B cell (primary cell): ENCODE results near the gene JAKMIP2. TPM values are rescaled to one million over a fixed set of nuclear protein-coding genes. Genes with fewer than 3 reads are reported as not detected.

Experiments
- ATAC-seq: fragments of 200-7000 bp; cut with Tn5 transposase; one replicate; pipeline ENCODE4 v1.10.0; 2021; ENCODE audit warnings: low read depth, mild to moderate bottlenecking, moderate number of reproducible peaks, moderate library complexity
- CTCF ChIA-PET: fragments of 350-600 bp; sonication (Branson Sonifier 250); formaldehyde crosslinking; loops from one replicate; lab custom pipeline; 2021; ENCODE audit warnings: antibody characterized with exemption, inconsistent platforms; lab: Charles Lee
- POLR2A ChIA-PET: fragments of 350-600 bp; sonication (Branson Sonifier 250); formaldehyde crosslinking; loops from one replicate; lab custom pipeline; 2021; ENCODE audit warnings: antibody characterized with exemption; lab: Charles Lee
- DNase-seq: peaks from one replicate; pipeline ENCODE4 v3.0.0; 2013
- H2AFZ ChIP-seq: 2 replicates; pipeline ENCODE4 v1.6.1; 2012; ENCODE audit warnings: mild to moderate bottlenecking, low read depth, low read length; ENCODE audit not compliant: insufficient read depth, poor library complexity, severe bottlenecking
- H3K27ac ChIP-seq, 2 donors: 1 replicate in 1 of 2; 2 replicates in 1 of 2; pipeline ENCODE4 v1.5.1; 2012 to 2013; ENCODE audit warnings: low read length in 2 of 2, mild to moderate bottlenecking in 2 of 2, moderate library complexity in 1 of 2
- H3K27me3 ChIP-seq, 4 experiments: fragments of 200-600 bp in 1 of 4; sonication (generic) in 1 of 4; replicated peaks in 1 of 4; 1 replicate in 2 of 4; 2 replicates in 2 of 4; pipeline versions ENCODE4 v1.6.1 to v1.7.0; 2013 to 2016; ENCODE audit warnings: low read length in 3 of 4, mild to moderate bottlenecking in 2 of 4, mixed read lengths in 1 of 4, moderate library complexity in 1 of 4; ENCODE audit not compliant: insufficient read depth in 4 of 4, control insufficient read depth in 3 of 4; ENCODE audit errors: control extremely low read depth in 1 of 4
- H3K36me3 ChIP-seq, 2 experiments: replicated peaks in 1 of 2; 1 replicate in 1 of 2; 2 replicates in 1 of 2; pipeline versions ENCODE4 v1.6.1 to v1.7.1; 2013; ENCODE audit warnings: low read length in 1 of 2; ENCODE audit not compliant: insufficient read depth in 2 of 2, control insufficient read depth in 1 of 2; ENCODE audit errors: control extremely low read depth in 1 of 2, extremely low read depth in 1 of 2
- H3K4me1 ChIP-seq, 2 donors: fragments of 200-600 bp in 1 of 2; sonication (generic) in 1 of 2; 1 replicate in 1 of 2; 2 replicates in 1 of 2; pipeline versions ENCODE4 v1.5.1 to v1.6.1; 2013 to 2017; ENCODE audit warnings: low read length in 2 of 2; ENCODE audit not compliant: control insufficient read depth in 2 of 2, insufficient read depth in 2 of 2
- H3K4me2 ChIP-seq: replicated peaks from 2 replicates; pipeline ENCODE3; 2012; ENCODE audit warnings: mild to moderate bottlenecking, low read depth, low read length; ENCODE audit not compliant: poor library complexity, severe bottlenecking
- H3K4me3 ChIP-seq, 5 experiments: fragments of 200-600 bp in 1 of 5; sonication (generic) in 1 of 5; 1 replicate in 3 of 5; 2 replicates in 2 of 5; pipeline versions ENCODE4 v1.5.1 to v1.7.0; 2011 to 2016; ENCODE audit warnings: low read length in 4 of 5, mild to moderate bottlenecking in 4 of 5, low read depth in 2 of 5, control low read depth in 1 of 5, moderate library complexity in 1 of 5; ENCODE audit not compliant: insufficient read depth in 1 of 5; ENCODE audit errors: control extremely low read depth in 1 of 5, extremely low read depth in 1 of 5
- H3K79me2 ChIP-seq: fragments of 200-600 bp; sonication (generic); one replicate; pipeline ENCODE4 v1.6.0; 2016; ENCODE audit warnings: low read length; ENCODE audit not compliant: control insufficient read depth, insufficient read depth
- H3K9ac ChIP-seq: fragments of 200-600 bp; sonication (generic); 2 replicates; pipeline ENCODE4 v1.6.1; 2017; ENCODE audit warnings: mild to moderate bottlenecking, low read length, moderate library complexity
- H3K9me3 ChIP-seq, 3 donors: one replicate each; pipeline versions ENCODE4 v1.6.1 to v1.7.1; 2013; ENCODE audit warnings: low read length in 2 of 3; ENCODE audit not compliant: control insufficient read depth in 2 of 3, insufficient read depth in 1 of 3; ENCODE audit errors: control extremely low read depth in 1 of 3
- H4K20me1 ChIP-seq: 2 replicates; pipeline ENCODE4 v1.6.0; 2012; ENCODE audit warnings: mild to moderate bottlenecking, low read length; ENCODE audit not compliant: insufficient read depth, control insufficient read depth, poor library complexity, severe bottlenecking
- H3K27ac Mint-ChIP-seq: one replicate; pipeline ENCODE4 v1.8.0; 2021; ENCODE audit warnings: mixed read lengths
- H3K27me3 Mint-ChIP-seq: one replicate; pipeline ENCODE4 v1.8.0; 2021; ENCODE audit warnings: mixed read lengths
- H3K4me1 Mint-ChIP-seq: one replicate; pipeline ENCODE4 v1.8.0; 2021; ENCODE audit warnings: mixed read lengths
- H3K4me3 Mint-ChIP-seq: one replicate; pipeline ENCODE4 v1.8.0; 2021; ENCODE audit warnings: mixed read lengths
- H3K9me3 Mint-ChIP-seq: one replicate; pipeline ENCODE4 v1.8.0; 2022; ENCODE audit warnings: mixed read lengths; ENCODE audit not compliant: insufficient read depth
- CTCF ChIP-seq: fragments of 200-600 bp; IDR thresholded peaks from one replicate; pipeline ENCODE4 v1.8.0; 2022; ENCODE audit warnings: antibody characterized with exemption, mild to moderate bottlenecking
- EZH2 ChIP-seq: IDR thresholded peaks from 2 replicates; pipeline ENCODE4 v1.6.1; 2012; ENCODE audit warnings: borderline replicate concordance, low read depth, mild to moderate bottlenecking, moderate library complexity, low read length; ENCODE audit not compliant: insufficient read depth, poor library complexity, severe bottlenecking
- WGBS: methylation state at CpG from one replicate; pipeline ENCODE4 v1.1.5; 2013; ENCODE audit warnings: missing lambda C conversion rate; ENCODE audit not compliant: insufficient coverage; 5-methylcytosine and 5-hydroxymethylcytosine counted together
- intact Hi-C: fragments of 100-400 bp; cut with micrococcal nuclease; formaldehyde crosslinking; loops from one replicate; pipeline ENCODE4 v1.10.0; 2022
- polyA minus RNA-seq: library from RNA; depleted of rRNA, polyadenylated mRNA; stranded (reverse); fragments of >200 nt; gene quantifications from 2 replicates; pipeline ENCODE4 v1.2.3, GENCODE V29; 2012
- polyA plus RNA-seq: library from polyadenylated mRNA; depleted of rRNA; stranded (reverse); fragments of >200 nt; gene quantifications from 2 replicates; pipeline ENCODE4 v1.2.3, GENCODE V29; 2012
- total RNA-seq, 2 donors: library from RNA; stranded (reverse); fragments of 120-200 nt in 1 of 2; gene quantifications; 1 replicate in 1 of 2; 2 replicates in 1 of 2; pipeline versions ENCODE4 v1.2.3 to v1.2.4, GENCODE V29; 2013 to 2022

The JAKMIP2 gene
- total RNA-seq: 2.4 and 4.1 TPM in 2 replicates
- 0.54 TPM for total RNA-seq (2013)
- 0.24 and 1.0 TPM in 2 replicates for polyA plus RNA-seq
- 1.4 TPM in 1 of 2 replicates, not detected in the other for polyA minus RNA-seq

- ATAC-seq (peak; percentile 99), DNase-seq (peak; percentile 67)
- intact Hi-C loops: loop anchor here (1.0 to 5.0 kb wide), 2 partner anchors 23 to 600 kb away; partner anchors contain the start of gene FBXO38
- ChIA-PET CTCF (interaction anchor here (1.6 to 1.8 kb wide), 2 partner anchors 23 to 40 kb away, joined by 4 to 10 read pairs; no protein-coding TSS in a partner anchor), POLR2A (interaction anchor here (1.3 kb wide), 1 partner anchor 23 kb away, joined by 4 read pairs; no protein-coding TSS in a partner anchor)
- Mint-ChIP-seq H3K27ac (peak within 1 kb of the TSS; percentile 57), H3K9me3 (no peaks in the 10 kb centered on the region), H3K27me3 (peaks cover 4% of the 10 kb centered on the region), H3K4me1 (peaks cover 13% of the 10 kb centered on the region), H3K4me3 (peak within 1 kb of the TSS; percentile 77)
- H2AFZ ChIP-seq: peak within 1 kb of the TSS; percentile 79
- no peaks in the 10 kb centered on the region for H3K79me2 ChIP-seq
- no peaks in the 10 kb centered on the region for H3K36me3 ChIP-seq
- H3K9ac ChIP-seq: peak within 1 kb of the TSS; percentile 47
- H4K20me1 ChIP-seq: no peaks in the 10 kb centered on the region
- H3K4me2 ChIP-seq: peak within 1 kb of the TSS; percentile 62
- H3K4me1 ChIP-seq: peaks cover 6 to 7% of the 10 kb centered on the region in 2 donors
- H3K9me3 ChIP-seq: no peaks in the 10 kb centered on the region
- under 1% methylated on average over 14 of the region's 19 CpGs for WGBS
- no peaks in the 10 kb centered on the region for H3K27me3 ChIP-seq
- peak within 1 kb of the TSS in 1 of 2 donors; percentile 60 for H3K27ac ChIP-seq
- TF ChIP-seq EZH2: no peak
- TF ChIP-seq CTCF: no peak
- H3K4me3 ChIP-seq: peak within 1 kb of the TSS; percentile 23 to 50 (median 32)
Measured at GRCh38 chr5:147782110-147783028, at the start of gene JAKMIP2. JAKMIP2 (minus strand) TSS chr5:147782728; CDS start chr5:147671806, 110,922 bp downstream.
